Jurkat, Clone E6-1 (cell line): Measurements from ENCODE around the gene INPP5A.
"Not testable (repeated sequence)": the region's sequence is repeated elsewhere in the genome, so short reads cannot be mapped to it uniquely, and the experiment has no call there.

Experiments used
- DNase-seq: peaks from one replicate; pipeline ENCODE4 v3.0.0-alpha.2; 2011; ENCODE audit warnings: low read depth, low spot score
- H3K4me3 ChIP-seq: 2 replicates; pipeline ENCODE4 v1.5.1; 2011; ENCODE audit warnings: mild to moderate bottlenecking, low read length, control low read depth, moderate library complexity

Gene INPP5A

GRCh38 chr10:132502544-132503300 is 34.9 kb upstream of the INPP5A start:
- H3K4me3 ChIP-seq: no peak overlapping the region
- DNase-seq: no peak

DNA sequence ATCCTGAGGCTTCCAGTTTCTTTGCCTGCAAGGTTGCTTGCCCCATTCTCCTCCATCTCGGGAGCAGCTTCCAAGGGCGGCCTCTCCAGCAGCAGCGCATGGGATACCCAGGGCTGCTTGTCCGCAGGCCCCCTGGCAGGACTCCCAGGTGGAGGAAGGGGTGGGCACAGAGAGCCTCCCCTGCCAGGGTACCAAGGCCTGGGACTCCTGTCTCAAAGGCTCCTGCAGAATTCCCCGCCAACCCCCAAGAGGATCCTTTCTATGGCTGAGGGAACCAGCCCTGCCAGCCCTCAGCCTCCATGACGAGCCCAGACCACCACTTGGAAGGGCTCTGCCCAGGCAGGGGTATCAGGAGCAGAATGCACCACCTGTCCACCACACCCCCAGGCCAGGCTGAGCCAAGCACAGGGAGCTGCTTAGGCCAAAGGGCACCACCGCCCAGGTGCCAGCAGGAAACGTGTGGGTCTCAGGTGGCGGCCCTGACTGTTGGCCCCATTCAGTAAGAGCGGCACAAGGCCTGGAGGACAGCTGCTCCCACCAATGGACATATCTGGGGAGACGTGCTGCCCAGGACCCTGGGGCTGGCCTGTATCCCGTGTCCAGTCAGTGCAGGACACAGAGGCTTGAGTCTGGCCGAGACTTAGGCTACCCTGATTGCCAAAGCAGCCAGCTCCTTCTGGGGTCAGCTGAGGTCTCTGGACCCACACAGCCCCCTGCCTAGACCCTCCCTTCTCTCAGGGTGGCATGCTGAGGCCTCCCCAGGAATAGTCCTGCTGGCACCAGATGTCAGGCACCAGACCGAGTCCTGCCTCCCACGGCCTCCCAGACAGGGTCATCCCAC is 33.8 kb upstream of the INPP5A start:
- H3K4me3 ChIP-seq: no peak overlapping the region
- no peak for DNase-seq

- H3K4me3 ChIP-seq: no peak overlapping the region
- DNase-seq: no peak
Observed at GRCh38 chr10:132504501-132505272, 32.9 kb upstream of the INPP5A start.

- DNase-seq, H3K4me3 ChIP-seq: not testable (repeated sequence)
Observed at GRCh38 chr10:132505546-132505945, 32.0 kb upstream of the INPP5A start.

DNA sequence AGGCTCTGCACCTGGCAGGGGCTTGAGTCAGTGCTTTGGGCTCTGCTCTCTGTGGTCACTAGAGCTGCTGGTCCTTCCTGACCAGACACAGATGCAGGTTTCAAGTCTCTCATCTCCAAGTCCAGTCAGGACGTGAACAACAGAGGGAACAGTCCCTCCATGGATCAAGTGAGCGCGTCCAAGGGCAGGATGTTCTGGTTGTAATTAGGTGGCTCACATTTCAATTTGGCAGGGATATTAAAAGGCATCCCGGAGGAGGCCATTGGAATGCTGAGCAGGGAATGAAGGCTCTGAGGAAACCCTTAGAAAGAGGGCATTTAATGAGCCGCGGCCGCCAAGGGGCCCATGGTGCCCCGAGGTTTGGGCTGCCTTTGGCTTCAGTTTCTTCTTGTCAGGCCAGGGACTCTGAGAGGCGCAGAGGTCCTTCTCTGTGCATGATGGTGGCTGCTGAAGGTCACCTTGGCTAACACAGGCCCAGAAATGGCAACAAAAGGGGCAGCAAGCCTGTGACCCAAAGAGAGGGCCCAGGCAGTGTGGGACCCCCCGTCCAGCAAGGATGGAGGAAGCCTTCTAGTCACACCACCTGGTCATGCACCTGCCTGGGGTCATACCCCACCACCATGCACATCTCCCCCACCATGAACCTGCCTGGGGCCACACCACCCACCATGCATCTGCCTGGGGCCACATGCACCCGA is 30.7 kb upstream of the INPP5A start:
- DNase-seq: no peak
- no peak overlapping the region for H3K4me3 ChIP-seq

DNA sequence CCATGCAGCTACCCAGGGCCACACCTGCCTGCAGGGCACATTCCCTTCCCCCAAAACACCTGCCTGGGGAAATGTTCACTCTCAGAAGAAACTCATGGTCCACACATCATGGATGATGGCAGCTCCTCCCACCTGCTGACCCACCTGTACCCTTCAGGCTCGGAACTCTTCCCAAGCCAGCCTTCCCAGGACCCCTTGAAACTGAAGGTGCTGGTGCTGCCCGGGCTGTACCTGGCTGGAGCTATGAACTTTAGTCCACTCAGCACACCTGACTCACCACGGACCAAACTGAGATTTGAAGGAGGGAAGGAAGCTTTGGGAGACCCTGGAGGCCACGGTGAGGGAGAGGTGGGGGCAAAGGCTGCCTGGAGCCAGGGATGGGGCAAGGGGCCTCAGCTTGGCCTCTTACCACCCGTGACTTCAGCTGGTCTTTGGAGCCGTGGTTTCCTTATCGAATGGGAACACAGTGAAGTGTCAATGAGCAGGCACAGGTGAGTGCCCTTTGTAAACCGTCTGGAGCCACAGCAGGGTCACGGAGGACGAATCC is 30.1 kb upstream of the INPP5A start:
- H3K4me3 ChIP-seq: no peak overlapping the region
- no peak for DNase-seq

- DNase-seq: no peak
Observed at GRCh38 chr10:132507956-132508490, 29.6 kb upstream of the INPP5A start.

GRCh38 chr10:132508581-132509443 is 28.8 kb upstream of the INPP5A start:
- no peak for DNase-seq
- no peak overlapping the region for H3K4me3 ChIP-seq

More at GRCh38 chr10:132507956-132508490, 29.6 kb upstream of the INPP5A start:
- H3K4me3 ChIP-seq: no peak overlapping the region

- DNase-seq: no peak
- H3K4me3 ChIP-seq: no peak overlapping the region
Observed at GRCh38 chr10:132509506-132510173, 27.9 kb upstream of the INPP5A start.

DNA sequence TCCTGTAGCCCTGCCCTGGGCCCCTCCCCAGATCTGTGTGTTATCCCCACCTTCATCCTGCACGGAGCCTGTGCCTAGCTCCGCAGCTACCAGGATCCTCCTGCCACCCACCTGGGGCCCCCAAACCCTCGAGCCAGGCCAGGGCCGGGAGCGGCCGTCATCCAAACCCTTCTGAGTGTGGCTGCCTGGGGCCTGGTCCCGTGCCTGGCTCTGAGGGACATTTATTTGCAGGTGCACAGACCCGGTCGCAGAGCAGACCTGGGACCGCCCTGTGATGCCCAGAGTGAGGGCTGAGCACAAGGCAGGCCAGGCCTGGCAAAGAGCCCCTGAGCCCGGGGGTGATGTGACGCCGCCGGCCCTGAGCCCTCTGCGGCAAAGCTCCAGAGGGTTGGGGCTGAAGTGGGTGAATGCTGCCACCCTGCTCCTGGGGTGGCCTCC is 27.4 kb upstream of the INPP5A start:
- H3K4me3 ChIP-seq: no peak overlapping the region
- DNase-seq: no peak

DNA sequence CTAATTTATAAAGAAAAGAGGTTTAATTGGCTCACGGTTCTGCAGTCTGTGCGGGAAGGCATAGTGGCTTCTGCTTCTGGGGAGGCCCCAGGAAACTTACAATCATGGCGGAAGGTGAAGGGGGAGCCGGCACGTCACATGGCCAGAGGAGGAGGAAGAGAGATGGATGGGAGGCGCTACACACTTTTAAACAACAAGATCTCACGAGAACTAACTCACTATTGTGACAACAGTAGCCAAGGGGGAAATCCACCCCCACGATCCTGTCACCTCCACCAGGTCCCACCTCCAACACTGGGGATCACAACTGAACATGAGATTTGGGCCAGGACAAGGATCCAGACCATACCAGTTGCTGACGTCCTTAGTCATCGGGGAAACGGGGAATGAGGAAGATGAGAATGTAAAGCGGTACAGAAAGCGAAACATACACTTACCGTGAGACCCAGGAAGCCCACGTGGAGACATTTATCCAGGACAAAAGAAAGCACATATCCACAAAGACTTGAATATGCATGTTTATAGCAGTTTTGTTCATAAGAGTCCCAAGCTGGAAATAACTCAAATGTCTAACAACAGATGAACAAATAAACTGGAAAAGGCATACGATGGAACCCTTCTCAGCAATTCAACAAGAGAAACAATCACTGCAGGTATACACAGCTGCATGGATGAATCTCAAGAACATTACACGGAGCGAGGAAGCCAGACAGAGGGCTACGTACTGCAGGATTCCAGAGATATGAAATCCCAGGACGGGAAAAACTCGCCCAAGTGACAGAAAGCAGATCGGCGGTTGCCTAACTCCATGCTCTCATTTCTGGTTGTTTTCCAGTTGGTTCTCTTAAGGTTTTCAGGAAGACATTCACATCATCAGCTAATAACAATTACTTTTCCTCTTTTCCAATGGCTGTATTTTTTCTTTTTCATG is 26.2 kb upstream of the INPP5A start:
- DNase-seq: no peak
- H3K4me3 ChIP-seq: no peak overlapping the region

DNA sequence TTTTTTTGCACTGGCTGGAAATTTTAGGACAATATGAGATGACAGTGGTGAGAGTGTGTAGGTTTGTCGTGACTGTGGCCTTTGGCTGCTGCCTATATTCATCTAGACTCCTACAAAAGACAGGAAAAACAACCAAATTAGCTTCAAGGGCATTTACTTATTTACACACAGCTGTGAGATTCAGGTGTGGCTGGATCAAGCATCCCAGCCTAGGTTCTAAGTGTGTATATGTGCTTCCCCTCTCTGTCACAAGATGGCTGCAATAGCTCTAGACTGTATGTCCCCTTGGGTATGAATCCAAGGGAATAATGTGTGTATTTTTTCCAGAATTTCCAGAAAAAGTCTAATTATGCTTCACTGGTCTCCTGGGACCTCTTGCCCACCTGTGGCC is 25.5 kb upstream of the INPP5A start:
- H3K4me3 ChIP-seq: no peak overlapping the region
- DNase-seq: no peak

DNA sequence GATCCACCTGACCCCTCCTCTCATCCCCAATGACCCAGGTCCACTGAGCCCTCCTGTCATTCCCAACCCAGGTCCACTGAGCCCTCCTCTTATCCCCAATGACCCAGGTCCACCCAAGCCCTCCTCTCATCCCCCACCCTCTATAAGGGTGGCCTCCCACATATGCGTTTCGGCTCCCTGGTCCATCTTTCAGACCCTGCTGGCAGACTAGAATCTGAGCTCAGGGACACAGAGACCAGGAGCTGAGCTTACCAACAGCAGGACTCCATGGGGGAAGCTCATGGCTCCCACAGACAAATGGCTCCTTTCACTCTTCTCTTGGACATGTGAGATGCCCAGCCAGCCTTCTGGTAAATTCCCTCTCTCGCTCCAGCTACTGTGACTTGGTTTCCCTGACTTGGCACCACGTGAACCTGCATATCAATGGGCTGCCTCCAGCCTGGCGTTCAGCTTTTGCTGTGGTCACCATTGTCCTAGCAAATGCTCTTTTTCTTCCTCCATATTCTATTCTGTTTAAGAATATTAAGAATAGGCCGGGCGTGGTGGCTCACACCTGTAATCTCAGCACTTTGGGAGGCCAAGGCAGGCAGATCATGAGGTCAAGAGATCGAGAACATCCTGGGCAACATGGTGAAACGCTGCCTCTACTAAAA is 24.8 kb upstream of the INPP5A start:
- no peak for DNase-seq
- H3K4me3 ChIP-seq: no peak overlapping the region

GRCh38 chr10:132514821-132515520 is 22.6 kb upstream of the INPP5A start:
- DNase-seq: no peak
- no peak overlapping the region for H3K4me3 ChIP-seq
